C4-2B (cell line): ENCODE results near the gene DENND1A.

Experiments
- ZFX ChIP-seq: fragments of 450-650 bp; IDR thresholded peaks from 2 replicates; pipeline ENCODE4 v1.6.1; 2017
- TF ChIP-seq, protein P1 (sequence below): fragments of 450-650 bp; conservative IDR thresholded peaks from 2 replicates; pipeline ENCODE4 v1.5.1; 2017; ENCODE audit warnings: mild to moderate bottlenecking

DNA sequence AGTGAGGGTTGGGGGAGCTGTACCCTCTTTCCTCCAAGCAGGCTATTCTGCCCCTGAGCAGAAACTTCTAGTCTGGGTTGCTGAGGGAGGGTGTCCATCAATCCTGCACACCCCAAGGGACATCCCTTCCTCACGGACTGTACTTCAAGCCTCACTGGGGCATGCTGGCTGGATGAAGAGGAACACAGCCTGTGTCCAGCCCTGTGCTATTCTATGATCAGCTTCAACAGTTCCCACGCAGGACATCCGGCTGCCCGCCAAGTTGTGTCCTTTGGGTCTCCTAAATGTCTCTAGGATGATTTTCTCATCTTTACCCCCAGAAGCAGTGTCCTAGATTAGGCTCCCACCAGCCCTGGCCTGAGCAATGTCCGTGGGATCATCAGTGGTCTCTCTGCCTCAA, 505.8 kb downstream of the DENND1A start:
- TF ChIP-seq, protein P1, sequence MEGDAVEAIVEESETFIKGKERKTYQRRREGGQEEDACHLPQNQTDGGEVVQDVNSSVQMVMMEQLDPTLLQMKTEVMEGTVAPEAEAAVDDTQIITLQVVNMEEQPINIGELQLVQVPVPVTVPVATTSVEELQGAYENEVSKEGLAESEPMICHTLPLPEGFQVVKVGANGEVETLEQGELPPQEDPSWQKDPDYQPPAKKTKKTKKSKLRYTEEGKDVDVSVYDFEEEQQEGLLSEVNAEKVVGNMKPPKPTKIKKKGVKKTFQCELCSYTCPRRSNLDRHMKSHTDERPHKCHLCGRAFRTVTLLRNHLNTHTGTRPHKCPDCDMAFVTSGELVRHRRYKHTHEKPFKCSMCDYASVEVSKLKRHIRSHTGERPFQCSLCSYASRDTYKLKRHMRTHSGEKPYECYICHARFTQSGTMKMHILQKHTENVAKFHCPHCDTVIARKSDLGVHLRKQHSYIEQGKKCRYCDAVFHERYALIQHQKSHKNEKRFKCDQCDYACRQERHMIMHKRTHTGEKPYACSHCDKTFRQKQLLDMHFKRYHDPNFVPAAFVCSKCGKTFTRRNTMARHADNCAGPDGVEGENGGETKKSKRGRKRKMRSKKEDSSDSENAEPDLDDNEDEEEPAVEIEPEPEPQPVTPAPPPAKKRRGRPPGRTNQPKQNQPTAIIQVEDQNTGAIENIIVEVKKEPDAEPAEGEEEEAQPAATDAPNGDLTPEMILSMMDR = no peak
- no peak for TF ChIP-seq ZFX
